OCI-M1 (cell line): ENCODE measurements around the gene CCDC57.
"Not testable (repeated sequence)": the region's sequence is repeated elsewhere in the genome, so short reads cannot be mapped to it uniquely, and the experiment has no call there.

Experiments
- DNase-seq: peaks from one replicate; lab custom pipeline; 2025; lab: John Stamatoyannopoulos, UW

CCDC57 gene, protein sequence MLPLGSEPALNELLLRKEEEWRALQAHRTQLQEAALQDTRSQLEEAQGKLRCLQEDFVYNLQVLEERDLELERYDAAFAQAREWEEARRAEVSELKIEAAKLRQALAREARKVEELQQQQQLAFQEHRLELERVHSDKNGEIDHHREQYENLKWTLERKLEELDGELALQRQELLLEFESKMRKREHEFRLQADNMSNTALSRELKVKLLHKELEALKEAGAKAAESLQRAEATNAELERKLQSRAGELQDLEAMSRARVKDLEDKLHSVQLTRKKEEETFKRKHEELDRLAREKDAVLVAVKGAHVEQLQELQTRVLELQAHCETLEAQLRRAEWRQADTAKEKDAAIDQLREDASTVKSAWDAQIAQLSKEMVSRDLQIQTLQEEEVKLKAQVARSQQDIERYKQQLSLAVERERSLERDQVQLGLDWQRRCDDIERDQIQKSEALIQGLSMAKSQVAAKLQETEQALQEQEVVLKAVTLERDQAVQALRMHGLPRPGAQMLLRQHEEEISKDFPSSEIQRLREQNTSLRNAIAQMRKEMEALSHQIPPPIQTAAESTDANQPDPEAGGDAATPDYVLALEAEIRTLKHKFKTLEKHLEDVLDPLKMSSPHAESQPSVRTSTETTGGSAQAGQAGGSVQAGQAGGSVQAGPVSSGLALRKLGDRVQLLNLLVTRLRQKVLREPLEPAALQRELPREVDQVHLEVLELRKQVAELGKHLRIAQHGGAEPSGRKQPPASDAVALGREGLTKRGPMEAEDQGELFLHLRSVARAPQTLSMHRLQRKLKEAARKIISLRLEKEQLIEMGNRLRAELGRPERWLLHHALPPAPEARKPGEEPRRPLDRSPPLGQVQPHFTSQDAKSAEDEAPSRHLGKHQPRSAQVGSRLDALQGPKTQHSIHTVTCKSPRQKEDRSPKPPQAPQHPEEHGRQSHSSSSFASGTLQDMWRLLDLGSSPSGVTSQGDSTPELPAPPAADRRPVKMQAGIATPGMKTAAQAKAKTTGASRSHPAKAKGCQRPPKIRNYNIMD

DNA sequence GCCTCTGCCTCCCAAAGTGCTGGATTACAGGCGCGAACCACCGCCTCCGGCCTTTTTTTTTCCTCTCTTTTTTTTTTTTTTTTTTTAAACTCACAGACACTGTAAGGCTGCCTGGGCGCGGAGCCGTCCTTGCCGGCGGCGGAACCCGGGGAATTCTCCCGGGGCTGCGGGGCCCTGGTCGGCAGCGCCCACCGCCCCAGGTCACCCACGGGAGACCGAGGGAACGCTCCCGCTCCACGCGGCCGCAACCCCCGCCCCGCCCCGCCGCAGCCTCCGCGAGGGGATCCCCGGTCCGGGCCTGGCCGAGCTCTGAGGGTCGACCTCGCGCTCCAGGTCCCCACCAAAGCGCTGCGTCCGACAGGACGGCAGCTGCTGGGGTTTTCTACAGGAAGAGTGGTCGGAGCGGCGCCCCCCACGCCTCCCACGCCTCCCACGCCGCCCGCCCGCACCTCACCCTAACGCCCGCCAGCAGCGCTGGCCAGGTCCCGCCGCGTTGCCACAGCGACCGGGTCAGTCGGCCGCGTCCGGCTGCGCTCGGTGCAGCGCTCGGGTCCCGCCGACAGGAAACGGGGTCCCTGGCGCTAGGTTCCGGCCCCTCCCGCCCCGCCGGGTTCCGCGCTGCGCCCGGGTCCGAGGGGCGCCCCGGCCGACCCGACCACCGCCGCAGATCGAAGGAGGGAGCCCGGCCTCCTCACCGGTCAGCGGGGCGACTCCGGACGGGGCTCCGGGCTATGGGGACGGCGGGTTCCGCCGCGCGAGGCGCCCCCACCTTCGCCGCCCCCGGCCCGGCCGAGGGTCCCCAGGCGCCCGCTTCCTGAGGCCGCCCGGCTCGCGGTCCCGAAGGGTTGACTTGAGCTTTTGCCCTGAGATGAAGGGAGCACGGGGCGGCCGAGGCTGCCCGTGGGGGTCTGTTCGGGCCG is at the start of gene CCDC57:
Gene CCDC57, minus strand, starts transcription at position 512 of the 920 bp plus-strand sequence. CDS start 10,898 bp downstream, outside the sequence.
- DNase-seq = peak; percentile 89

DNA sequence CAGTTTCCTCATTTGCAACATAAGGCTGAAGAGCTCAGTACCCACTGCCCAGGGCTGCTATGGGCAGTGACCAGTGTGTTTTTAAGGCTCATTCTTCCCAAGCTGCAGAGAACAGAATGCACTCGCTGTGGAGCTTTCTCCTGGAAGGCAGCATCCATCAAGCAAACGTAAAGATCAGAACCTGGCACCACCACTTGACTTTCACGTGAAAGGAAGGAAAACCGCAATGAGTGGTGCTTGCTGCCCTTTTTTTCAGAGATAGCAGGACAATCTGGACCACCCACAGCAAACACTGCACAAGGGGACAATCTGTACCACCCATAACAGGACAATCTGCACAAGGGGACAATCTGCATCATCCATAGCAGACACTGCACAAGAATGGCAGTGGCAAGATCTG is 49.7 kb upstream of the CCDC57 start:
- DNase-seq = no peak

DNA sequence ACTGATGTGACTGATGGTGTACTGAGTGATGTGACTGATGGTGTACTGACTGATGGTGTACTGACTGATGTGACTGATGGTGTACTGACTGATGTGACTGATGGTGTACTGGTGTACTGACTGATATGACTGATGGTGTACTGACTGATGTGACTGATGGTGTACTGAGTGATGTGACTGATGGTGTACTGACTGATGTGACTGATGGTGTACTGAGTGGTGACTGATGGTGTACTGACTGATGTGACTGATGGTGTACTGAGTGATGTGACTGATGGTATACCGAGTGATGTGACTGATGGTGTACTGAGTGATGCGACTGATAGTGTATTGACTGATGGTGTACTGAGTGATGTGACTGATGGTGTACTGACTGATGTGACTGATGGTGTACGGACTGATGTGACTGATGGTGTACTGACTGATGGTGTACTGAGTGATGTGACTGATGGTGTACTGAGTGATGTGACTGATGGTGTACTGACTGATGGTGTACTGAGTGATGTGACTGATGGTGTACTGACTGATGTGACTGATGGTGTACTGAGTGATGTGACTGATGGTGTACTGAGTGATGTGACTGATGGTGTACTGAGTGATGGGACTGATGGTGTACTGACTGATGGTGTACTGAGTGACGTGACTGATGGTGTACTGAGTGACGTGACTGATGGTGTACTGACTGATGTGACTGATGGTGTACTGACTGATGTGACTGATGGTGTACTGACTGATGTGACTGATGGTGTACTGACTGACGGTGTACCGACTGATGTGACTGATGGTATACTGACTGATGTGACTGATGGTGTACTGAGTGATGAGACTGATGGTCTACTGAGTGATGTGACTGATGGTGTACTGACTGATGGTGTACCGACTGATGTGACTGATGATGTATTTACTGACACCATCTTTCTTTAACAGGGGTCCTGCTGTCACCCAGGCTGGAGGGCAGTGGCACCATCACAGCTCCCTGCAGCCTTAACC is 47.6 kb upstream of the CCDC57 start:
- not testable (repeated sequence) for DNase-seq

GRCh38 chr17:82258555-82258954 is 45.9 kb upstream of the CCDC57 start:
- DNase-seq = no peak

GRCh38 chr17:82257473-82257872 is 44.8 kb upstream of the CCDC57 start:
- no peak for DNase-seq

DNA sequence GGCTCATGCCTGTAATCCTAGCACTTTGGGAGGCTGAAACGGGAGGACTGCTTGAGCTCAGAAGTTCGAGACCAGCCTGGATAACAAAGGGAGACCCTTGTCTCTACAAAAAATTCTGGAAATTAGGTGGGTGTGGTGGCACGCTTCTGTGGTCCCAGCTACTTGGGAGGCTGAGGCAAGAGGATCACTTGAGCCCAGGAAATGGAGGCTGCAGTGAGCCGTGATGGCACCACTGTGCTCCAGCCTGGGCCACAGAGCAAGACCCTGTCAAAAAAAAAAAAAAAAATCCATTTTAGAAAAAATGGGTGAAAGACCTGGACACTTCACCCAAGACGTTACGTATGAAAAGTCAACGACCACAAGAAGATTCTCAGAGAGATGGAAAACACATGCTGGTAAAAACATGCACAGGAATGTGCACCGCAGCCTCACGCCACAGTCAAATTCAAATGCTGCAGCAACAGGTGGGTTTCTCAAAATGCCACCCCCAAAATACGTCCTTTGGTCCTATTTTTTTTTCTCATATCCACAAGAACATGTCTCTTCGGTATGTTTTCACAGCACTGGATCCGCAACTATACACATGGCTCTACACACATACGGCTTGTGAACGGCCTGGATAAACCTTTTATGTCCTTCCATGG is 43.7 kb upstream of the CCDC57 start:
- no peak for DNase-seq

DNA sequence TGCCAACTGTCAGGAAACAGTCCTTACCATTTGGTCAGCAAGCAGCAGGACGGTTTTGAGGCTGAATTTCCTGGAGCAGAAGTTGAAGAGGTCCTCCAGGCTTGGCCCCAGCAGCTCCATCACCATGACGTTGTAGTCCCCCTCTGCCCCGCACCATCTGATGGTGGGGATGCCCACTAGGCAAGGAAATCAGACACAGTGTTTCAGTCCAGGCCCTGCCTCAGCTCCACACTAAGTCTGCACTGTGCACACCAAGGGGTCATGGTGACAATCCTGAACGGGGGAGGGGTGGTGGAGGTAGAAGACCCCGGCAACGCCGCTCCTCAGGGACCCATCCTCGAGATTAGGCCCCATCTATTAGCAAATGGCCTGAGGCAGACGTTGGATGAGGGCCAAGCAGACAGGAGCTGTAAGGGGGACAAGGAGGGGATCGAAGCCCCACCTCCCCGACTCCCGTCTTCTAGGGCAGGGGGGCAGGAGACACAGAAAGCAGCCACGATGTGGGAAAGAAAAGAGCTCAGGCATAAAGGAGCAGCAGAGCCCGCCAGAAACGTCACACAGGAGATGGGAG is 42.8 kb upstream of the CCDC57 start:
- no peak for DNase-seq

- DNase-seq = not testable (repeated sequence)
These were observed 42.1 kb upstream of the CCDC57 start for GRCh38 chr17:82254746-82255145.

- DNase-seq = not testable (repeated sequence)
These were observed 41.5 kb upstream of the CCDC57 start for GRCh38 chr17:82254096-82254495.

GRCh38 chr17:82253179-82253544 is 40.5 kb upstream of the CCDC57 start:
- no peak for DNase-seq

- DNase-seq = no peak
These were observed 40.0 kb upstream of the CCDC57 start for GRCh38 chr17:82252511-82253178.

GRCh38 chr17:82250868-82251500 is 38.3 kb upstream of the CCDC57 start:
- DNase-seq = no peak

- DNase-seq = no peak
These were observed 37.4 kb upstream of the CCDC57 start for GRCh38 chr17:82249896-82250581.

GRCh38 chr17:82248815-82249674 is 36.4 kb upstream of the CCDC57 start:
- no peak for DNase-seq

- no peak for DNase-seq
These were observed 35.4 kb upstream of the CCDC57 start for GRCh38 chr17:82247856-82248671.
